HG02870 (cell line): Measurements from ENCODE around the gene GOLPH3L.
"Not testable (repeated sequence)": the region's sequence is repeated elsewhere in the genome, so short reads cannot be mapped to it uniquely, and the experiment has no call there.

Source experiments
- ATAC-seq: cut with Tn5 transposase; IDR thresholded peaks from one replicate; pipeline ENCODE4 v1.9.1; 2021; ENCODE audit warnings: mild to moderate bottlenecking, moderate library complexity; ENCODE audit not compliant: unreplicated experiment

The GOLPH3L gene

GRCh38 chr1:150660584-150660983 lies 36.4 kb downstream of the GOLPH3L start:
- no peak for ATAC-seq

GRCh38 chr1:150657064-150657463 lies 39.9 kb downstream of the GOLPH3L start:
- ATAC-seq: not testable (repeated sequence)

GRCh38 chr1:150654635-150655034 lies 42.3 kb downstream of the GOLPH3L start:
- ATAC-seq: not testable (repeated sequence)

- no peak for ATAC-seq
Observed at GRCh38 chr1:150650193-150650592, 46.8 kb downstream of the GOLPH3L start.

GRCh38 chr1:150649441-150650075 lies 47.4 kb downstream of the GOLPH3L start:
- no peak for ATAC-seq

- no peak for ATAC-seq
Observed at GRCh38 chr1:150642296-150642695, 54.7 kb downstream of the GOLPH3L start.

GRCh38 chr1:150641126-150641815 lies 55.7 kb downstream of the GOLPH3L start:
- not testable (repeated sequence) for ATAC-seq

GRCh38 chr1:150638430-150638829 lies 58.5 kb downstream of the GOLPH3L start:
- not testable (repeated sequence) for ATAC-seq

GRCh38 chr1:150634839-150635622 lies 61.9 kb downstream of the GOLPH3L start:
- ATAC-seq: not testable (repeated sequence)

- peak; percentile 88 for ATAC-seq
Observed at GRCh38 chr1:150629115-150629928, 67.6 kb downstream of the GOLPH3L start, which contains the start of gene ENSA. TSS of gene ENSA (minus strand) at chr1:150629612. CDS start at chr1:150629470, 142 bp downstream.

GRCh38 chr1:150628766-150629114 lies 68.2 kb downstream of the GOLPH3L start:
- no peak for ATAC-seq

GRCh38 chr1:150627826-150628410 lies 69.0 kb downstream of the GOLPH3L start:
- ATAC-seq: no peak

- no peak for ATAC-seq
Observed at GRCh38 chr1:150626150-150626549, 70.8 kb downstream of the GOLPH3L start.

- ATAC-seq: not testable (repeated sequence)
Observed at GRCh38 chr1:150624546-150624945, 72.4 kb downstream of the GOLPH3L start.

GRCh38 chr1:150624134-150624533 lies 72.8 kb downstream of the GOLPH3L start:
- ATAC-seq: not testable (repeated sequence)

GRCh38 chr1:150622303-150622975 lies 74.5 kb downstream of the GOLPH3L start:
- no peak for ATAC-seq

- no peak for ATAC-seq
Observed at GRCh38 chr1:150621497-150622302, 75.3 kb downstream of the GOLPH3L start.

GRCh38 chr1:150620919-150621318 lies 76.0 kb downstream of the GOLPH3L start:
- no peak for ATAC-seq
